GM12878 (cell line): ENCODE measurements around the gene UEVLD. TPM values are rescaled to one million over a fixed set of nuclear protein-coding genes. Genes with fewer than 3 reads are reported as not detected.

ENCODE experiments used
- ATAC-seq: fragments of 200-7000 bp; cut with Tn5 transposase; 3 replicates; pipeline ENCODE4 v1.9.1; 2020; ENCODE audit warnings: mild to moderate bottlenecking, moderate library complexity
- BruUV-seq: library from RNA; stranded (reverse); fragments of 400-500 nt; replicated peaks from 2 replicates; lab custom pipeline; 2021; lab: Mats Ljungman, UMichigan
- CTCF ChIA-PET: fragments of 300-600 bp; sonication (Branson Sonifier 250); formaldehyde crosslinking; extraction: SDS; loops from one replicate; lab custom pipeline; 2021; ENCODE audit warnings: inconsistent platforms; lab: Yijun Ruan, JAX
- POLR2A ChIA-PET: fragments of 350-600 bp; formaldehyde crosslinking; extraction: SDS; loops from one replicate; lab custom pipeline; 2021; ENCODE audit warnings: inconsistent platforms; lab: Charles Lee
- RAD21 ChIA-PET: fragments of 300-600 bp; sonication (Branson Sonifier 250); formaldehyde crosslinking; loops from one replicate; lab custom pipeline; 2023; ENCODE audit warnings: antibody characterized with exemption; ENCODE audit not compliant: unreplicated experiment; lab: Charles Lee
- SMC1A ChIA-PET: fragments of 300-600 bp; sonication (Branson Sonifier 250); formaldehyde crosslinking; loops from one replicate; lab custom pipeline; 2023; ENCODE audit not compliant: unreplicated experiment, uncharacterized antibody; lab: Charles Lee
- DNase-seq: peaks from one replicate; pipeline ENCODE4 v3.0.0-alpha.2; 2011; ENCODE audit warnings: low read depth, low spot score
- FAIRE-seq: peaks from 3 replicates; lab custom pipeline; 2011; peaks lifted over from hg19 to GRCh38; lab: Jason Lieb, UNC
- H2AFZ ChIP-seq: 2 replicates; pipeline ENCODE4 v1.6.0; 2011; ENCODE audit warnings: low read depth, low read length, control low read depth; ENCODE audit not compliant: control insufficient read depth
- H3K27ac ChIP-seq: 2 replicates; pipeline ENCODE4 v1.5.1; 2011; ENCODE audit warnings: control low read depth; ENCODE audit not compliant: control insufficient read depth, insufficient read depth
- H3K27me3 ChIP-seq, 2 experiments: replicated peaks in 1 of 2; 2 replicates each; pipeline versions ENCODE4 v1.6.0 to v1.6.1; 2011; ENCODE audit warnings: low read length in 1 of 2; ENCODE audit not compliant: control insufficient read depth in 2 of 2, insufficient read depth in 2 of 2
- H3K36me3 ChIP-seq, 2 experiments: 2 replicates each; pipeline ENCODE4 v1.5.1; 2011; ENCODE audit warnings: low read length in 1 of 2; ENCODE audit not compliant: control insufficient read depth in 2 of 2, insufficient read depth in 2 of 2
- H3K4me1 ChIP-seq: 2 replicates; pipeline ENCODE4 v1.6.1; 2011; ENCODE audit warnings: mild to moderate bottlenecking, low read length, moderate library complexity, mixed read lengths; ENCODE audit not compliant: control insufficient read depth, insufficient read depth
- H3K4me2 ChIP-seq: 2 replicates; pipeline ENCODE4 v1.6.0; 2011; ENCODE audit warnings: control low read depth; ENCODE audit not compliant: control insufficient read depth, insufficient read depth
- H3K4me3 ChIP-seq: fragments of 200-600 bp; sonication (generic); 2 replicates; pipeline ENCODE4 v1.5.1; 2016
- H3K79me2 ChIP-seq: 2 replicates; pipeline ENCODE4 v1.6.0; 2011; ENCODE audit warnings: low read length; ENCODE audit not compliant: control insufficient read depth, insufficient read depth
- H3K9ac ChIP-seq: 2 replicates; pipeline ENCODE4 v1.8.0; 2011; ENCODE audit warnings: low read length, control low read depth, mixed read lengths; ENCODE audit not compliant: control insufficient read depth, insufficient read depth
- H3K9me3 ChIP-seq: replicated peaks from 3 replicates; pipeline ENCODE4 v1.5.1; 2011; ENCODE audit warnings: mild to moderate bottlenecking, low read length; ENCODE audit not compliant: control insufficient read depth, insufficient read depth
- H4K20me1 ChIP-seq: 2 replicates; pipeline ENCODE4 v1.6.0; 2011; ENCODE audit not compliant: control insufficient read depth, insufficient read depth
- CBX5 ChIP-seq: sonication (generic); IDR thresholded peaks from 2 replicates; pipeline ENCODE4 v1.6.1; 2016; ENCODE audit warnings: low read depth, moderate library complexity, mild to moderate bottlenecking, inconsistent platforms
- CREB1 ChIP-seq: IDR thresholded peaks from 2 replicates; pipeline ENCODE4 v1.6.1; 2012; ENCODE audit warnings: low read depth, mild to moderate bottlenecking, inconsistent platforms
- ETV6 ChIP-seq, 2 experiments: fragments of 450-650 bp in 1 of 2; IDR thresholded peaks in 1 of 2; conservative IDR thresholded peaks in 1 of 2; 2 replicates each; pipeline ENCODE4 v1.6.1; 2014; ENCODE audit warnings: antibody characterized with exemption in 1 of 2, borderline replicate concordance in 1 of 2, low read depth in 1 of 2, mild to moderate bottlenecking in 1 of 2, moderate library complexity in 1 of 2
- FOS ChIP-seq: IDR thresholded peaks from 3 replicates; pipeline ENCODE4 v1.6.1; 2011; ENCODE audit warnings: borderline replicate concordance; ENCODE audit not compliant: insufficient read length; ENCODE audit errors: extremely low read depth
- HDGF ChIP-seq: fragments of 450-650 bp; IDR thresholded peaks from 2 replicates; pipeline ENCODE4 v1.6.1; 2016; ENCODE audit warnings: antibody characterized with exemption
- NFIC ChIP-seq: IDR thresholded peaks from 2 replicates; pipeline ENCODE4 v1.6.1; 2012; ENCODE audit warnings: low read depth, mild to moderate bottlenecking, inconsistent platforms, low read length, moderate library complexity
- SIN3A ChIP-seq: IDR thresholded peaks from 2 replicates; pipeline ENCODE4 v1.6.1; 2012; ENCODE audit warnings: low read depth, low read length, improper control_type of control experiment
- TCF12 ChIP-seq: IDR thresholded peaks from 2 replicates; pipeline ENCODE4 v1.6.1; 2011; ENCODE audit warnings: low read depth, mild to moderate bottlenecking, low read length
- ZSCAN29 ChIP-seq: fragments of 450-650 bp; IDR thresholded peaks from 2 replicates; pipeline ENCODE4 v1.6.1; 2017; ENCODE audit warnings: mild to moderate bottlenecking, moderate library complexity
- WGBS: methylation state at CpG from one replicate; pipeline ENCODE4 v1.1.6; 2016; ENCODE audit warnings: low lambda C conversion rate; ENCODE audit not compliant: insufficient replicate concordance, insufficient coverage; ENCODE audit errors: missing lambda C conversion rate; 5-methylcytosine and 5-hydroxymethylcytosine counted together
- in situ Hi-C: fragments of 300-500 bp; cut with MboI; formaldehyde crosslinking; loops from 9 replicates; pipeline ENCODE4 v1.14.3; 2018; ENCODE audit warnings: mixed read lengths
- intact Hi-C: fragments of 100-400 bp; cut with micrococcal nuclease; formaldehyde crosslinking; loops from one replicate; pipeline ENCODE4 v1.14.2; 2022; ENCODE audit not compliant: unreplicated experiment
- polyA plus RNA-seq, 11 experiments: library from polyadenylated mRNA; depleted of rRNA in 4 of 11; unstranded in 6 of 11; stranded (reverse) in 5 of 11; fragments of >200 nt; fragmentation: Nextera tagmentation in 4 of 11; fragmentation: Illumina TruSeq in 1 of 11; extraction: Ambion mirVana in 4 of 11; extraction: Trizol in 1 of 11; gene quantifications; 1 replicate in 1 of 11; 2 replicates in 10 of 11; pipeline versions ENCODE4 v1.2.1 to v1.2.3, GENCODE V29; 2011 to 2016; ENCODE audit warnings: inconsistent platforms in 2 of 11, missing spikeins in 2 of 11, low read depth in 1 of 11
- total RNA-seq, 4 experiments: library from RNA; depleted of rRNA in 3 of 4; stranded (reverse); fragments of >200 nt in 3 of 4; fragmentation: Illumina TruSeq in 1 of 4; extraction: Trizol in 1 of 4; gene quantifications; 2 replicates each; pipeline versions ENCODE4 v1.2.1 to v1.2.3, GENCODE V29; 2013 to 2021
- TF ChIP-seq, protein P1 (sequence below): IDR thresholded peaks from 2 replicates; pipeline ENCODE4 v1.6.1; 2012; ENCODE audit warnings: low read depth, low read length, improper control_type of control experiment
- TF ChIP-seq, protein P2 (sequence below): IDR thresholded peaks from 2 replicates; pipeline ENCODE4 v1.6.1; 2012; ENCODE audit warnings: mild to moderate bottlenecking, low read depth, low read length
- TF ChIP-seq, protein P3 (sequence below): fragments of 450-650 bp; IDR thresholded peaks from 2 replicates; pipeline ENCODE4 v1.6.1; 2016; ENCODE audit warnings: mild to moderate bottlenecking
- TF ChIP-seq, protein P4 (sequence below): fragments of 450-650 bp; IDR thresholded peaks from 2 replicates; pipeline ENCODE4 v1.6.1; 2018; ENCODE audit warnings: borderline replicate concordance, mild to moderate bottlenecking; ENCODE audit not compliant: partially characterized antibody

Gene UEVLD
- total and polyA plus RNA-seq, 10 of the 15 experiments (the other 5 are each of a cell fraction or from before 2014, with no cell fraction given), result 6.5 to 16.3 (median 13.4) TPM

DNA sequence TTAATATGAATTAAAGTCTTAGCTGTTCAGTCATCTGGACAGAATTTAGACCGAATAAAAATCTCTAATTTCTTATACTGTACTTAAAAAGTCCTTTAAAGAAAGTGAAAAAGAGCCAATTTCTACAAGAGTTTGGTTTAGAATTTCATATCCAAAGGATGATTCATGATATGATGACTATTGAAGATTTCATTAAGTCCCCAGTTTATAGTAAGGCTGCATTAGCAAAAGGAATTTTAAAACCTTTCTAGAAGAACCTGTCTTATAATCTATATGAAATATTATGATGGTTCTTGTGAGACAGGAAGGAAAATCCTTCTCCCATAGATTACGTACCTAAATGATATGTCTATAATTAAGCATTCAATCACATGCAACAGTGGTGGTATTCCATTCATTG lies 96.6 kb downstream of the UEVLD start:
- CTCF ChIA-PET, result interaction anchor here (0.7 kb wide), 1 partner anchor 248 kb away, joined by 3 read pairs; no protein-coding TSS in a partner anchor
- no peak overlapping the region for H2AFZ ChIP-seq
- H3K4me3 ChIP-seq, result no peak overlapping the region
- H4K20me1 ChIP-seq, result no peaks in the 10 kb centered on the region
- no peaks in the 10 kb centered on the region for H3K9me3 ChIP-seq
- no peak overlapping the region for H3K27ac ChIP-seq
- H3K36me3 ChIP-seq, result peaks cover 2 to 9% of the 10 kb centered on the region in 2 experiments; a peak in 3 of 4 replicates
- no peaks in the 10 kb centered on the region for H3K79me2 ChIP-seq
- intact Hi-C loops (no loop called here), in situ Hi-C loops (no loop called here)
- BruUV-seq, result no TSS peak
- SMC1A ChIA-PET, result interaction anchor here (1.1 to 1.7 kb wide), 3 partner anchors 11 to 49 kb away, joined by 3 to 6 read pairs (median 3); no protein-coding TSS in a partner anchor
- no peak overlapping the region for H3K9ac ChIP-seq
- H3K27me3 ChIP-seq, result no peaks in the 10 kb centered on the region
- H3K4me1 ChIP-seq, result no peaks in the 10 kb centered on the region
- POLR2A ChIA-PET, result interaction anchor here (0.5 kb wide), 1 partner anchor 48 kb away, joined by 5 read pairs; no protein-coding TSS in a partner anchor
- H3K4me2 ChIP-seq, result no peak overlapping the region
- RAD21 ChIA-PET, result no interaction called here
- ATAC-seq (no peak), DNase-seq (no peak), FAIRE-seq (no peak)
- WGBS, result 97% methylated on average over 2 of the region's 2 CpGs
- TF ChIP-seq CBX5, result no peak
- no peak for TF ChIP-seq SIN3A
- TF ChIP-seq, protein P1, sequence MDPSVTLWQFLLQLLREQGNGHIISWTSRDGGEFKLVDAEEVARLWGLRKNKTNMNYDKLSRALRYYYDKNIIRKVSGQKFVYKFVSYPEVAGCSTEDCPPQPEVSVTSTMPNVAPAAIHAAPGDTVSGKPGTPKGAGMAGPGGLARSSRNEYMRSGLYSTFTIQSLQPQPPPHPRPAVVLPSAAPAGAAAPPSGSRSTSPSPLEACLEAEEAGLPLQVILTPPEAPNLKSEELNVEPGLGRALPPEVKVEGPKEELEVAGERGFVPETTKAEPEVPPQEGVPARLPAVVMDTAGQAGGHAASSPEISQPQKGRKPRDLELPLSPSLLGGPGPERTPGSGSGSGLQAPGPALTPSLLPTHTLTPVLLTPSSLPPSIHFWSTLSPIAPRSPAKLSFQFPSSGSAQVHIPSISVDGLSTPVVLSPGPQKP, result no peak
- TF ChIP-seq FOS, result no peak
- TF ChIP-seq, protein P2, sequence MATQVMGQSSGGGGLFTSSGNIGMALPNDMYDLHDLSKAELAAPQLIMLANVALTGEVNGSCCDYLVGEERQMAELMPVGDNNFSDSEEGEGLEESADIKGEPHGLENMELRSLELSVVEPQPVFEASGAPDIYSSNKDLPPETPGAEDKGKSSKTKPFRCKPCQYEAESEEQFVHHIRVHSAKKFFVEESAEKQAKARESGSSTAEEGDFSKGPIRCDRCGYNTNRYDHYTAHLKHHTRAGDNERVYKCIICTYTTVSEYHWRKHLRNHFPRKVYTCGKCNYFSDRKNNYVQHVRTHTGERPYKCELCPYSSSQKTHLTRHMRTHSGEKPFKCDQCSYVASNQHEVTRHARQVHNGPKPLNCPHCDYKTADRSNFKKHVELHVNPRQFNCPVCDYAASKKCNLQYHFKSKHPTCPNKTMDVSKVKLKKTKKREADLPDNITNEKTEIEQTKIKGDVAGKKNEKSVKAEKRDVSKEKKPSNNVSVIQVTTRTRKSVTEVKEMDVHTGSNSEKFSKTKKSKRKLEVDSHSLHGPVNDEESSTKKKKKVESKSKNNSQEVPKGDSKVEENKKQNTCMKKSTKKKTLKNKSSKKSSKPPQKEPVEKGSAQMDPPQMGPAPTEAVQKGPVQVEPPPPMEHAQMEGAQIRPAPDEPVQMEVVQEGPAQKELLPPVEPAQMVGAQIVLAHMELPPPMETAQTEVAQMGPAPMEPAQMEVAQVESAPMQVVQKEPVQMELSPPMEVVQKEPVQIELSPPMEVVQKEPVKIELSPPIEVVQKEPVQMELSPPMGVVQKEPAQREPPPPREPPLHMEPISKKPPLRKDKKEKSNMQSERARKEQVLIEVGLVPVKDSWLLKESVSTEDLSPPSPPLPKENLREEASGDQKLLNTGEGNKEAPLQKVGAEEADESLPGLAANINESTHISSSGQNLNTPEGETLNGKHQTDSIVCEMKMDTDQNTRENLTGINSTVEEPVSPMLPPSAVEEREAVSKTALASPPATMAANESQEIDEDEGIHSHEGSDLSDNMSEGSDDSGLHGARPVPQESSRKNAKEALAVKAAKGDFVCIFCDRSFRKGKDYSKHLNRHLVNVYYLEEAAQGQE, result no peak
- TF ChIP-seq, protein P3, sequence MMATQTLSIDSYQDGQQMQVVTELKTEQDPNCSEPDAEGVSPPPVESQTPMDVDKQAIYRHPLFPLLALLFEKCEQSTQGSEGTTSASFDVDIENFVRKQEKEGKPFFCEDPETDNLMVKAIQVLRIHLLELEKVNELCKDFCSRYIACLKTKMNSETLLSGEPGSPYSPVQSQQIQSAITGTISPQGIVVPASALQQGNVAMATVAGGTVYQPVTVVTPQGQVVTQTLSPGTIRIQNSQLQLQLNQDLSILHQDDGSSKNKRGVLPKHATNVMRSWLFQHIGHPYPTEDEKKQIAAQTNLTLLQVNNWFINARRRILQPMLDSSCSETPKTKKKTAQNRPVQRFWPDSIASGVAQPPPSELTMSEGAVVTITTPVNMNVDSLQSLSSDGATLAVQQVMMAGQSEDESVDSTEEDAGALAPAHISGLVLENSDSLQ, result no peak
- TF ChIP-seq, protein P4, sequence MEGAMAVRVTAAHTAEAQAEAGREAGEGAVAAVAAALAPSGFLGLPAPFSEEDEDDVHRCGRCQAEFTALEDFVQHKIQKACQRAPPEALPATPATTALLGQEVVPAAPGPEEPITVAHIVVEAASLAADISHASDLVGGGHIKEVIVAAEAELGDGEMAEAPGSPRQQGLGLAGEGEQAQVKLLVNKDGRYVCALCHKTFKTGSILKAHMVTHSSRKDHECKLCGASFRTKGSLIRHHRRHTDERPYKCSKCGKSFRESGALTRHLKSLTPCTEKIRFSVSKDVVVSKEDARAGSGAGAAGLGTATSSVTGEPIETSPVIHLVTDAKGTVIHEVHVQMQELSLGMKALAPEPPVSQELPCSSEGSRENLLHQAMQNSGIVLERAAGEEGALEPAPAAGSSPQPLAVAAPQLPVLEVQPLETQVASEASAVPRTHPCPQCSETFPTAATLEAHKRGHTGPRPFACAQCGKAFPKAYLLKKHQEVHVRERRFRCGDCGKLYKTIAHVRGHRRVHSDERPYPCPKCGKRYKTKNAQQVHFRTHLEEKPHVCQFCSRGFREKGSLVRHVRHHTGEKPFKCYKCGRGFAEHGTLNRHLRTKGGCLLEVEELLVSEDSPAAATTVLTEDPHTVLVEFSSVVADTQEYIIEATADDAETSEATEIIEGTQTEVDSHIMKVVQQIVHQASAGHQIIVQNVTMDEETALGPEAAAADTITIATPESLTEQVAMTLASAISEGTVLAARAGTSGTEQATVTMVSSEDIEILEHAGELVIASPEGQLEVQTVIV, result no peak
- TF ChIP-seq ETV6 (conservative IDR thresholded peaks at IDR 0.05 in 1 of 2, IDR thresholded peaks at IDR 0.05 in 1 of 2; ENCODE audit: borderline replicate concordance in 1 of 2, low read depth in 1 of 2), result no peak
- no peak for TF ChIP-seq CREB1
- no peak for TF ChIP-seq TCF12
- TF ChIP-seq HDGF, result no peak
- TF ChIP-seq ZSCAN29, result no peak
- TF ChIP-seq NFIC, result no peak
